Skeletal muscle tissue (tissue), 4 donors: ENCODE results near the gene TOR3A. TPM values are rescaled to one million over a fixed set of nuclear protein-coding genes. Genes with fewer than 3 reads are reported as not detected.
"Not testable (repeated sequence)": the region's sequence is repeated elsewhere in the genome, so short reads cannot be mapped to it uniquely, and the experiment has no call there.

ENCODE experiments used
- H3K27ac ChIP-seq: one replicate; pipeline ENCODE4 v1.7.0; 2013; ENCODE audit warnings: mild to moderate bottlenecking, low read depth, low read length, inconsistent platforms
- H3K27me3 ChIP-seq, 3 donors: one replicate each; pipeline ENCODE4 v1.7.0; 2013; ENCODE audit warnings: low read length in 3 of 3; ENCODE audit not compliant: control insufficient read depth in 3 of 3, insufficient read depth in 3 of 3
- H3K36me3 ChIP-seq, 3 donors: one replicate each; pipeline ENCODE4 v1.7.0; 2013; ENCODE audit warnings: low read length in 3 of 3; ENCODE audit not compliant: control insufficient read depth in 3 of 3, insufficient read depth in 3 of 3
- H3K4me1 ChIP-seq, 3 donors: one replicate each; pipeline ENCODE4 v1.7.0; 2013; ENCODE audit warnings: low read length in 3 of 3, mild to moderate bottlenecking in 3 of 3; ENCODE audit not compliant: control insufficient read depth in 3 of 3, insufficient read depth in 3 of 3
- H3K4me3 ChIP-seq, 3 donors: one replicate each; pipeline ENCODE4 v1.7.0; 2013; ENCODE audit warnings: low read length in 3 of 3
- H3K9ac ChIP-seq, 3 donors: one replicate each; pipeline ENCODE4 v1.7.0; 2013; ENCODE audit warnings: low read length in 3 of 3, mild to moderate bottlenecking in 3 of 3, moderate library complexity in 2 of 3, low read depth in 1 of 3
- H3K9me3 ChIP-seq, 3 donors: one replicate each; pipeline ENCODE4 v1.7.0; 2013; ENCODE audit warnings: low read length in 3 of 3; ENCODE audit not compliant: control insufficient read depth in 3 of 3
- total RNA-seq: library from RNA; depleted of rRNA; stranded (reverse); fragments of >200 nt; gene quantifications from one replicate; pipeline ENCODE4 v1.2.3, GENCODE V29; 2014
- donor health status: Osteomylitis.

Gene TOR3A
- total RNA-seq, result 16.7 TPM

- H3K4me1 ChIP-seq, result peaks cover 19 to 27% (median 26%) of the 10 kb centered on the region in 3 donors
- no peaks in the 10 kb centered on the region for H3K27me3 ChIP-seq
- peak within 1 kb of the TSS; percentile 92 to 94 (median 94) for H3K9ac ChIP-seq
- peaks cover 9 to 15% (median 10%) of the 10 kb centered on the region in 3 donors for H3K36me3 ChIP-seq
- peak within 1 kb of the TSS; percentile 85 to 95 (median 92) for H3K4me3 ChIP-seq
- no peaks in the 10 kb centered on the region for H3K9me3 ChIP-seq
- peak within 1 kb of the TSS; percentile 81 for H3K27ac ChIP-seq
Observed at GRCh38 chr1:179081687-179082332, at the start of gene TOR3A. TSS of gene TOR3A (plus strand) at chr1:179082070. CDS start at chr1:179082129, 59 bp downstream.

GRCh38 chr1:179034720-179035119, 47.1 kb upstream of the TOR3A start:
- H3K9ac ChIP-seq, result no peak overlapping the region
- no peak overlapping the region for H3K27ac ChIP-seq

GRCh38 chr1:179036844-179037465, 44.9 kb upstream of the TOR3A start:
- H3K27me3 ChIP-seq, result no peaks in the 10 kb centered on the region
- H3K9ac ChIP-seq, result no peak overlapping the region
- H3K4me1 ChIP-seq, result peaks cover 21 to 33% (median 29%) of the 10 kb centered on the region in 3 donors
- H3K9me3 ChIP-seq, result no peaks in the 10 kb centered on the region
- H3K27ac ChIP-seq, result no peak overlapping the region
- H3K36me3 ChIP-seq, result no peaks in the 10 kb centered on the region
- no peak overlapping the region for H3K4me3 ChIP-seq

More at GRCh38 chr1:179034720-179035119, 47.1 kb upstream of the TOR3A start:
- Histone ChIP-seq H3K9me3 (no peaks in the 10 kb centered on the region), H3K4me3 (no peak overlapping the region), H3K4me1 (peaks cover 33 to 48% (median 37%) of the 10 kb centered on the region in 3 donors), H3K36me3 (no peaks in the 10 kb centered on the region), H3K27me3 (no peaks in the 10 kb centered on the region)

GRCh38 chr1:179038528-179039281, 43.2 kb upstream of the TOR3A start:
- Histone ChIP-seq H3K27me3 (no peaks in the 10 kb centered on the region), H3K36me3 (no peaks in the 10 kb centered on the region), H3K27ac (no peak overlapping the region), H3K9me3 (no peaks in the 10 kb centered on the region), H3K9ac (no peak overlapping the region), H3K4me3 (no peak overlapping the region), H3K4me1 (peaks cover 11 to 26% (median 19%) of the 10 kb centered on the region in 3 donors)

- H3K9me3 ChIP-seq, H3K9ac ChIP-seq, H3K27me3 ChIP-seq, H3K36me3 ChIP-seq, H3K27ac ChIP-seq, H3K4me3 ChIP-seq: not testable (repeated sequence)
- peaks cover 5 to 17% (median 12%) of the 10 kb centered on the region in 3 donors for H3K4me1 ChIP-seq
Observed at GRCh38 chr1:179039502-179040174, 42.2 kb upstream of the TOR3A start.

- H3K4me3 ChIP-seq, H3K9ac ChIP-seq, H3K36me3 ChIP-seq, H3K9me3 ChIP-seq, H3K27ac ChIP-seq, H3K27me3 ChIP-seq: not testable (repeated sequence)
- H3K4me1 ChIP-seq, result peaks cover 5 to 12% (median 7%) of the 10 kb centered on the region in 3 donors
Observed at GRCh38 chr1:179040175-179040551, 41.7 kb upstream of the TOR3A start.

- Histone ChIP-seq H3K9ac (peak overlapping the region in 1 of 3 donors; percentile 3), H3K27ac (no peak overlapping the region), H3K9me3 (no peaks in the 10 kb centered on the region), H3K4me3 (no peak overlapping the region), H3K36me3 (no peaks in the 10 kb centered on the region), H3K27me3 (no peaks in the 10 kb centered on the region), H3K4me1 (peaks cover 3 to 5% (median 4%) of the 10 kb centered on the region in 3 donors)
Observed at GRCh38 chr1:179042087-179042486, 39.8 kb upstream of the TOR3A start.

GRCh38 chr1:179042700-179043099, 39.2 kb upstream of the TOR3A start:
- H3K27ac ChIP-seq, result no peak overlapping the region
- no peaks in the 10 kb centered on the region for H3K27me3 ChIP-seq
- H3K9ac ChIP-seq, result no peak overlapping the region
- H3K9me3 ChIP-seq, result no peaks in the 10 kb centered on the region
- H3K4me3 ChIP-seq, result no peak overlapping the region
- no peaks in the 10 kb centered on the region for H3K36me3 ChIP-seq
- H3K4me1 ChIP-seq, result peaks cover 5 to 10% (median 6%) of the 10 kb centered on the region in 3 donors

GRCh38 chr1:179043266-179043665, 38.6 kb upstream of the TOR3A start:
- Histone ChIP-seq H3K27ac (no peak overlapping the region), H3K36me3 (no peaks in the 10 kb centered on the region), H3K4me3 (no peak overlapping the region), H3K4me1 (peaks cover 4 to 12% (median 10%) of the 10 kb centered on the region in 3 donors), H3K9ac (no peak overlapping the region), H3K27me3 (no peaks in the 10 kb centered on the region), H3K9me3 (no peaks in the 10 kb centered on the region)
